Esophagus squamous epithelium (tissue), 4 donors: ENCODE data around the gene SERPINA5.

Experiments
- CTCF ChIP-seq, 6 experiments: fragments of 450-650 bp in 4 of 6; fragments of 200-600 bp in 2 of 6; sonication (generic) in 2 of 6; IDR thresholded peaks; one replicate each; pipeline ENCODE4 v1.5.1; 2016 to 2019; ENCODE audit warnings: antibody characterized with exemption in 6 of 6, mild to moderate bottlenecking in 4 of 6, moderate library complexity in 4 of 6
- POLR2A ChIP-seq, 4 donors: fragments of 450-650 bp; IDR thresholded peaks; one replicate each; pipeline ENCODE4 v1.6.1; 2017; ENCODE audit warnings: antibody characterized with exemption in 4 of 4, mild to moderate bottlenecking in 4 of 4, moderate library complexity in 3 of 4

GRCh38 chr14:94623422-94623809 lies 42.2 kb downstream of the SERPINA5 start:
- TF ChIP-seq CTCF (IDR thresholded peaks at IDR 0.05): no peak
- no peak for TF ChIP-seq POLR2A (IDR thresholded peaks at IDR 0.05)
